Naive thymus-derived CD8-positive, alpha-beta T cell (primary cell): ENCODE results near the gene SPATA21. TPM values are rescaled to one million over a fixed set of nuclear protein-coding genes. Genes with fewer than 3 reads are reported as not detected.
A peak's percentile ranks its signal among the peaks of the same experiment; 100 is the strongest.

ENCODE experiments used
- ATAC-seq, 2 donors: fragments of 150-1000 bp; cut with Tn5 transposase in 1 of 2; sonication (Bioruptor Pico), chemical (Tn5 transposase) in 1 of 2; 1 replicate in 1 of 2; 2 replicates in 1 of 2; pipeline ENCODE4 v1.10.0; 2021; ENCODE audit warnings: mild to moderate bottlenecking in 2 of 2, moderate library complexity in 2 of 2
- POLR2A ChIA-PET: fragments of 350-600 bp; sonication (Branson Sonifier 250); formaldehyde crosslinking; loops from one replicate; lab custom pipeline; 2021; ENCODE audit warnings: antibody characterized with exemption; lab: Charles Lee
- DNase-seq, 10 donors: peaks; one replicate each; pipeline versions ENCODE4 v3.0.0 to v3.0.0-alpha.2; 2020 to 2022
- H3K27ac Mint-ChIP-seq, 10 donors: one replicate each; pipeline ENCODE4 v1.8.0; 2020 to 2022; ENCODE audit warnings: mild to moderate bottlenecking in 10 of 10, mixed read lengths in 10 of 10, moderate library complexity in 4 of 10, inconsistent platforms in 1 of 10
- H3K27me3 Mint-ChIP-seq, 5 donors: one replicate each; pipeline ENCODE4 v1.8.0; 2021 to 2022; ENCODE audit warnings: mixed read lengths in 5 of 5
- H3K36me3 Mint-ChIP-seq, 3 donors: one replicate each; pipeline ENCODE4 v1.8.0; 2020 to 2022; ENCODE audit warnings: mixed read lengths in 3 of 3, mild to moderate bottlenecking in 2 of 3, inconsistent platforms in 1 of 3
- H3K4me1 Mint-ChIP-seq, 4 donors: one replicate each; pipeline ENCODE4 v1.8.0; 2021 to 2022; ENCODE audit warnings: mixed read lengths in 4 of 4
- H3K4me3 Mint-ChIP-seq, 10 donors: one replicate each; pipeline ENCODE4 v1.8.0; 2020 to 2022; ENCODE audit warnings: mild to moderate bottlenecking in 10 of 10, mixed read lengths in 10 of 10, moderate library complexity in 6 of 10, inconsistent platforms in 1 of 10
- H3K9me3 Mint-ChIP-seq, 9 donors: one replicate each; pipeline ENCODE4 v1.8.0; 2020 to 2022; ENCODE audit warnings: mixed read lengths in 9 of 9, mild to moderate bottlenecking in 3 of 9, inconsistent platforms in 1 of 9, moderate library complexity in 1 of 9
- polyA plus RNA-seq, 3 donors: library from polyadenylated mRNA; unstranded; fragments of 300-500 nt; fragmentation: Illumina TruSeq; gene quantifications; one replicate each; pipeline ENCODE4 v1.2.3, GENCODE V29; 2021
- total RNA-seq, 8 experiments: library from RNA in 2 of 8; stranded (reverse) in 2 of 8; gene quantifications; one replicate each; pipeline ENCODE4 v1.2.3 and lab custom pipeline; 2021 to 2026

The SPATA21 gene
- total and polyA plus RNA-seq, 5 experiments from 2014 or later = not detected

DNA sequence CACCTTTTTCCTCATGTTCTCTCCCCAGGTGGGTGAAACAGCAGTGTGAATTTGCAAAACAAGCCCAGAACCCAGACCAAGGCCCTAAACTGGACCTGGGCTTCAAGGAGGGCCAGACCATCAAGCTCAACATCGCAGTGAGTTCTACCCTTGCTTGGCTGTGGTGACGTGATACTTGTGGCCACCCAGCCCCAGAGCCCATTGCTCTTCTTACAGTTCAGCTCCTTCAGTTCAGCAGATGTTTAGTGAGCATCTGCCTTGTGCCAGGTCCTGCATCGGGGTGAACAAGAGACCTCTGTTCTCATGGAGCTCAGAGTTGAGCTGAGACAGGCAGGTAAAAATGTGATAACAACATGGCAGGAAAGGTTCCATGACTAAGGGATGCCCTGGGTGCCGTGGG lies 11.8 kb upstream of the SPATA21 start:
- Mint-ChIP-seq H3K4me1 (peaks cover 17 to 53% (median 36%) of the 10 kb centered on the region in 4 donors), H3K27ac (peak overlapping the region in 7 of 10 donors; percentile 15 to 89 (median 66)), H3K27me3 (no peaks in the 10 kb centered on the region), H3K36me3 (peaks cover 5 to 92% (median 10%) of the 10 kb centered on the region in 3 donors), H3K9me3 (no peaks in the 10 kb centered on the region), H3K4me3 (no peak overlapping the region)
- DNase-seq (no peak), ATAC-seq (no peak)
- POLR2A ChIA-PET = interaction anchor here (0.7 kb wide), 1 partner anchor 8 kb away, joined by 3 read pairs; no protein-coding TSS in a partner anchor

DNA sequence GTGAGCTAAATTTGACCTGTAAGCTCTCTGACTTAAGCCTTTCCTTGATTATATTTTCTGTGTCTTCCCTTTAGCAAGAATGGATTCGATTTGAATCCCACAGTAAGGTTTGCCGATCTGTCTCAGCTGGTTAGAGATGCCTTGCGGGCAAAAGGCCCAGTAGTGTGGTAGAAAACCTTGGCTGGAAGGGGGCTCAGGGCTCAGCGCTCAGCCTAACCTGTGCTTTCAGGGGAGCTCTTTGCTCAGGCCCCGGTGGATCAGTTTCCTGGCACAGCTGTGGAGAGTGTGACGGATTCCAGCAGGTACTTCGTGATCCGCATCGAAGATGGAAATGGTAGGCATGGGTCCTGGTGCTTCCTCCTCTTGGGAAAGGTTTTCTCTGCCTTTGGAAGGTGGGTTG lies 10.4 kb upstream of the SPATA21 start:
- DNase-seq (no peak), ATAC-seq (no peak)
- H3K36me3 Mint-ChIP-seq = peaks cover 5 to 91% (median 10%) of the 10 kb centered on the region in 3 donors
- peak overlapping the region in 1 of 10 donors; percentile 18 for H3K27ac Mint-ChIP-seq
- no peaks in the 10 kb centered on the region for H3K9me3 Mint-ChIP-seq
- no peak overlapping the region for H3K4me3 Mint-ChIP-seq
- POLR2A ChIA-PET = no interaction called here
- no peaks in the 10 kb centered on the region for H3K27me3 Mint-ChIP-seq
- H3K4me1 Mint-ChIP-seq = peaks cover 20 to 60% (median 43%) of the 10 kb centered on the region in 4 donors

DNA sequence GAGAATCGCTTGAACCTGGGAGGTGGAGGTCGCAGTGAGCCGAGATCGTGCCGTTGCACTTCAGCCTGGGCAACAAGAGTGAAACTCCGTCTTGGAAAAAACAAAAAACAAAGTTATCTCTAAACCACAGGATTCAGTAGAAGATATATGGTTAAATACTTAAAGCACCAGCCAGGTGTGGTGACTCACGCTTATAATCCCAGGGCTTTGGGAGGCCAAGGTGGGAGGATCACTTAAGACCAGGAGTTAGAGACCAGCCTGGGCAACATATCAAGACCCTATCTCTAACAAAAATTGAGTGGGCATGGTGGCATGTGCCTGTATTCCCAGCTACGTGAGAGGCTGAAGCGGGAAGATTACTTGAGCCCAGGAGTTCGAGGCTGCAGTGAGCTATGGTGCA lies 8.9 kb upstream of the SPATA21 start:
- POLR2A ChIA-PET = interaction anchor here (0.5 kb wide), 1 partner anchor 12 kb away, joined by 3 read pairs; no protein-coding TSS in a partner anchor
- H3K27me3 Mint-ChIP-seq = no peaks in the 10 kb centered on the region
- DNase-seq (no peak), ATAC-seq (no peak)
- H3K4me1 Mint-ChIP-seq = peaks cover 18 to 65% (median 52%) of the 10 kb centered on the region in 4 donors
- H3K4me3 Mint-ChIP-seq = no peak overlapping the region
- H3K27ac Mint-ChIP-seq = peak overlapping the region in 1 of 10 donors; percentile 9
- H3K9me3 Mint-ChIP-seq = no peaks in the 10 kb centered on the region
- peaks cover 0 to 80% (median 10%) of the 10 kb centered on the region in 3 donors for H3K36me3 Mint-ChIP-seq

DNA sequence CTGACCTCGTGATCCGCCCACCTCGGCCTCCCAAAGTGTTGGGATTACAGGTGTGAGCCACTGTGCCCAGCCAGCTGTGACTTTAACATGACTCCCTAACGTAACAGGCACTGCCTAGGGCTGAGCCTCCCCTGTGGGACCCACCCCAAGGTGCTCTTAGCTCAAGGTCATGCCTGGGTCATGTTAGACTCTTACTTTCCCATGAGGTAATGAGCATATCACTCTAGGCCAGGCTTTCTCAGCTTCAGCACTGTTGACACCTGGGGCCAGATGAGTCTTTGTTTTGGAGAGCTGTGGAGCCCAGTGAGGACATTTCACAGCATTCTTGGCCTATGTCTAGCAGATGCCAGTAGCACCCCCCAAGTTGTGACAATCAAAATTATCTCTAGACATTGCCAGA lies 7.8 kb upstream of the SPATA21 start:
- ATAC-seq = no peak
- H3K4me1 Mint-ChIP-seq = peaks cover 22 to 63% (median 58%) of the 10 kb centered on the region in 4 donors
- DNase-seq = no peak
- H3K36me3 Mint-ChIP-seq = peaks cover 0 to 70% (median 10%) of the 10 kb centered on the region in 3 donors
- POLR2A ChIA-PET = no interaction called here
- H3K9me3 Mint-ChIP-seq = no peaks in the 10 kb centered on the region
- no peaks in the 10 kb centered on the region for H3K27me3 Mint-ChIP-seq
- no peak overlapping the region for H3K4me3 Mint-ChIP-seq
- H3K27ac Mint-ChIP-seq = peak overlapping the region in 1 of 10 donors; percentile 65

DNA sequence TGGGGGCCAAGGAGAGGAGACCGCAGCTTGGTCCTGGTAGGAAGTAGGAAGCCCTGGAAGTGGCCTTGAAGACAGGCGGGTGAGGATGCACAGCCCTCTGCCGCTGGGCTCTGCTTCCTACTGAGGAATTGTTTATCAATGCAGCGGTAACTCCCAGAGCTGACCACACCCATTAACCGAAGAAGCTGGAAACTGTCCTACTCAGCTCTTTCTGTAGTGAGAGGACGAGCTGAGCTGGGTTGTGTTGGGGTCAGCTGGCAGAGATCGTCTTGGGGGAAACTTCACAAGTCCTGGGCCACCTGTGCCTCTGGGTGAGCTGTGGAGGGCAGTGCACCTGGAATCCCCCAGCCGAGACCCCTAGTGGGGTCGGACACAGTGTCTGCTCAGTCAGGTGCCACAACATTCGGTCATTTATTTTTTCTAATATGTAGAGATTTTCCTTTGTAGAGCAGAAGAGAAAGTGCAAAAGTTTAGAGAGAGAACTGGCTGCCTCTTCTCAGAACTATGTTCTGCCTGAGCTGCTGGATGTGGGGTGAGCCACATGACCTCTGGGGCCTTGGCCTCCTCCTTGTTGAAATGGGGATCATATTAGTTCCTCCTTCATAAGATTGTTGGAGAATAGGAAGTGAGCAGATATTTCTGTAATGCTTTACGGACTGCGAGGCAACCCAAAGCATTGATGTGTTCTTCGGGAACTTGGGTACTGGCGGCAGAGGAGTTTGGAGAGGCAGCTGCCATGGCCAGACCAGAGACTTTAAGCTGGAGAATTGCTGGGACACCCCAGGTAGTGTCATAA lies 6.9 kb upstream of the SPATA21 start:
- Mint-ChIP-seq H3K4me3 (peak overlapping the region in 3 of 10 donors; percentile 39 to 56 (median 48)), H3K4me1 (peaks cover 19 to 59% (median 53%) of the 10 kb centered on the region in 4 donors), H3K27me3 (no peaks in the 10 kb centered on the region), H3K36me3 (peaks cover 0 to 62% (median 2%) of the 10 kb centered on the region in 3 donors), H3K9me3 (no peaks in the 10 kb centered on the region), H3K27ac (peak overlapping the region in 7 of 10 donors; percentile 24 to 88 (median 72))
- no peak for ATAC-seq
- DNase-seq = no peak
- POLR2A ChIA-PET = interaction anchor here (0.6 kb wide), 1 partner anchor 447 kb away, joined by 5 read pairs; no protein-coding TSS in a partner anchor

DNA sequence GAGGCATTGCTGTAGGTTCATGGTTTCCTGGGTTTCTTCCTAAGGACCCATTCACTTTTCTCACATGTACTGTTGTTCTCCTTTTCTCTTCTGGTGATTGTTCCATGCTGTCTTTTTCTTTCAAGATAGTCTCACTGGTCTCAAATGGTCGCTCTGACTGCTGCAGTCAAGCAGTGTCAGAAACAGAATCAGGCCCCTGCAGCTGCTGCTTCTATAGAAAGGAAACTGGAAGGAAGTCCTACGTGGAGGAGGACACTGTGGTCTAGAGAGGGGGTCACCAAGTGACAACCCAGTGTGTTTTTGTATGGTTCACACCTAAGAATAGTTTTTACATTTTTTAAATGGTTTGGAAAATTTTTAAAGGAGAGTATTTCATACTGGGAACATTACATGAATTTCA lies 5.7 kb upstream of the SPATA21 start:
- peaks cover 16 to 49% (median 41%) of the 10 kb centered on the region in 4 donors for H3K4me1 Mint-ChIP-seq
- no peaks in the 10 kb centered on the region for H3K27me3 Mint-ChIP-seq
- ATAC-seq = no peak
- no peak for DNase-seq
- H3K9me3 Mint-ChIP-seq = no peaks in the 10 kb centered on the region
- POLR2A ChIA-PET = interaction anchor here (1.1 kb wide), 1 partner anchor 462 kb away, joined by 3 read pairs; no protein-coding TSS in a partner anchor
- H3K4me3 Mint-ChIP-seq = peak overlapping the region; percentile 51 to 98 (median 93)
- H3K27ac Mint-ChIP-seq = peak overlapping the region in 9 of 10 donors; percentile 35 to 90 (median 82)
- H3K36me3 Mint-ChIP-seq = peaks cover 0 to 49% (median 0%) of the 10 kb centered on the region in 3 donors

DNA sequence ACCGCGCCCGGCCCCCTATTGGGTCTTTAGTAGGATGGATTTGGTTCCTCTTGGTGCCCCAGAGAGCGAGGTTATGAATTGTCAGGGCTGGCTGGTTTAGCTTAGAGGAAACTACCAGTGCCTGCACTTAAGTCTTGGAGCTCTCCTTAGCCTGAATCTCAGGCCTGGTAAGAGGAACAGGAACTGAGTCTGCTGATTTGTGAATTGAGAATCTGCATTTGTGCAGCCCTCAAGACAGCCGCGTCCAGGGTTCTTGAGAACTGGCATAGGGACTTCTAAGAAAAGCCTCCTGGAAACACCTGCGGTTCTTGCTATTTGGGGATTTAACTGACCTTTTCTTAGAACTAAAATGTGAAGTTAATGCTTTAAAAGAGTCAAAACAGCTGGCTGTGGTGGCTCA lies 5.0 kb upstream of the SPATA21 start:
- POLR2A ChIA-PET = interaction anchor here (0.6 to 3.0 kb wide), 7 partner anchors 28 to 650 kb away, joined by 3 to 15 read pairs (median 3); no protein-coding TSS in a partner anchor
- DNase-seq (no peak), ATAC-seq (no peak)
- Mint-ChIP-seq H3K27me3 (no peaks in the 10 kb centered on the region), H3K4me3 (peak overlapping the region; percentile 74 to 99 (median 94)), H3K9me3 (no peaks in the 10 kb centered on the region), H3K27ac (peak overlapping the region; percentile 80 to 97 (median 90)), H3K36me3 (peaks cover 0 to 43% (median 0%) of the 10 kb centered on the region in 3 donors), H3K4me1 (peaks cover 15 to 48% (median 34%) of the 10 kb centered on the region in 4 donors)

DNA sequence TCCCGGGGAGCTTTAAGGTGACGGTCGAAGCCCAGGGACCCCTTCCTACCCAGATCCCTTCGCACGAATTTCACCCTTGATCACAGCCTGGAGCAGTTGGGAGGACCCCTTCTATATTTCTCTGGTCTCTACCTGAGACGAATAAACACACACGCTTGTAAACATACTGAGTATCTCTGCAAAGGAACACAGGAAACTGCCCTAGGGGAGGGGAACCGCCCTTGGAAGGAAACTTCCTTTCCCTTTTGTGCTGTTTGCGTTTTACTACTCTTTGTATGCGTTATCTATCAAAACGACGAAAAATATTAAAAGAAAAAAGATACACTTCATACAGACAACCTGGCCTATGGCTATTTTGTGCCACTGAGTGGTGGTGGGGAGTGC lies 4.0 kb upstream of the SPATA21 start:
- Mint-ChIP-seq H3K9me3 (no peaks in the 10 kb centered on the region), H3K36me3 (peaks cover 0 to 35% (median 0%) of the 10 kb centered on the region in 3 donors), H3K4me3 (peak overlapping the region; percentile 92 to 99 (median 95)), H3K4me1 (peaks cover 14 to 47% (median 33%) of the 10 kb centered on the region in 4 donors), H3K27ac (peak overlapping the region; percentile 90 to 98 (median 96)), H3K27me3 (no peaks in the 10 kb centered on the region)
- POLR2A ChIA-PET = interaction anchor here (0.7 to 3.0 kb wide), 16 partner anchors 8 to 473 kb away, joined by 3 to 18 read pairs (median 4); partner anchors contain the start of genes FBXO42, RNU1-1 and SZRD1
- ATAC-seq (peak; percentile 38 to 52), DNase-seq (no peak)

DNA sequence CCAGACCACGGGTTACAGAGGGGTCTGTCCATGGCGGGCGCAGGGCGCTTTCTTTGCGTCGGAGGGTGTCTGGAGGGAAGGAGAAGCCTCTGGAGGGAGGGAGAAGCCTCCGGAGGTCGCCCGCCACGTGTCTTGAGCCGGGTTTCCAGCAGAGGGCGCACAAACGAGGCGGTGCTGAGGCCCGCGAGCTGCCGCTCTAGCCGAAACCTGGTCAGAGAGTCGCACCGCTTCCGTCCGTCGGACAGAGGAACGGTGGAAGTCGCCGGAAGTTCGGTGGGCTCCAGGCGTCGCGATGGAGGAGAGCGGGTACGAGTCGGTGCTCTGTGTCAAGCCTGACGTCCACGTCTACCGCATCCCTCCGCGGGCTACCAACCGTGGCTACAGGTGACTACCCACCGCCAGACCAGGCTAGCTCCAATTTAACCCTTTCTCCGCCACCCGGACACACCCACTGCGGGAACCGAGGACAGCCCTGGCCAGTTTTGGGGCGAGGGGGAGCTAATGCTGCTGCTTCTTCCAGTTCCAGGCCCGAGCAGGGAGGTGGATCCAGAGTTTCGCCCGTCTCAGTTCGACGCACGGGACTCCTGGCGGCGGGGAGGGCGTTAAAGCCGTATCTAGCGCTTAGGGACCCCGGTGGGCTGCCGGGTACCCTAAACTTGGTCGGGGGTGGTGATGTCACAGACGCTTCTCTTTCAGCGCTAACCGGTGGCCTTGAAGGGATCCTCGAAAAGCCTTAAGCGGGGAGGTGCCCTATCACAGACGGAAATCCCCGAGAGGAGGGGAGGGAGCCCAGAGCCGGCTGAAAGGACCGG lies 3.5 kb upstream of the SPATA21 start, which contains the start of gene NECAP2:
NECAP2 (plus strand) TSS at position 255 of the 812 bp plus-strand sequence; CDS start at position 293, 38 bp downstream.
- Mint-ChIP-seq H3K27me3 (no peaks in the 10 kb centered on the region), H3K4me3 (peak within 1 kb of the TSS; percentile 92 to 99 (median 95)), H3K36me3 (peaks cover 0 to 29% (median 0%) of the 10 kb centered on the region in 3 donors), H3K4me1 (peaks cover 14 to 47% (median 31%) of the 10 kb centered on the region in 4 donors), H3K27ac (peak within 1 kb of the TSS; percentile 90 to 98 (median 96)), H3K9me3 (no peaks in the 10 kb centered on the region)
- POLR2A ChIA-PET = interaction anchor here (0.7 to 3.0 kb wide), 16 partner anchors 8 to 474 kb away, joined by 3 to 18 read pairs (median 4); partner anchors contain the start of genes FBXO42, RNU1-1 and SZRD1
- ATAC-seq (peak; percentile 84 to 90), DNase-seq (peak; percentile 82 to 94 (median 91))

DNA sequence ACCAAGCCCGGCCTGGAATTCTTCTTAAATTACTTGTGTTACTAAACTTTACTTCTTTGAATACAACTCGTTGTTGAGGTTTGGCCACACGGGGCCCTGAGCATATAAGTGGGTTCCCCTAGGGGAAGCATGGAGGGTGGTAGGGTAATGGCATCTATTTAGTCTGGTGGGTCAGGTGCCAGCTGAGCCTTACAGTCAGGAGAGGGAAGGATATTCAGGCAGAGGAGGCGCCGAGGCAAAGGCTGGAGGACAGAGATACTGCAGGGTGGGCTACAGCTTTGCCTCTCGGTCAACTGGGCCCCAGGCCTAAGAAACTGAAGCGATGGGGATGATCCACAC lies 2.9 kb upstream of the SPATA21 start:
- Mint-ChIP-seq H3K9me3 (no peaks in the 10 kb centered on the region), H3K4me3 (peak overlapping the region; percentile 92 to 99 (median 95)), H3K4me1 (peaks cover 14 to 44% (median 31%) of the 10 kb centered on the region in 4 donors), H3K27me3 (no peaks in the 10 kb centered on the region), H3K27ac (peak overlapping the region; percentile 90 to 98 (median 96)), H3K36me3 (peaks cover 0 to 24% (median 0%) of the 10 kb centered on the region in 3 donors)
- DNase-seq = no peak
- POLR2A ChIA-PET = interaction anchor here (1.0 to 3.0 kb wide), 13 partner anchors 15 to 474 kb away, joined by 3 to 18 read pairs (median 8); partner anchors contain the start of genes FBXO42, RNU1-1 and SZRD1
- peak; percentile 4 to 16 for ATAC-seq

DNA sequence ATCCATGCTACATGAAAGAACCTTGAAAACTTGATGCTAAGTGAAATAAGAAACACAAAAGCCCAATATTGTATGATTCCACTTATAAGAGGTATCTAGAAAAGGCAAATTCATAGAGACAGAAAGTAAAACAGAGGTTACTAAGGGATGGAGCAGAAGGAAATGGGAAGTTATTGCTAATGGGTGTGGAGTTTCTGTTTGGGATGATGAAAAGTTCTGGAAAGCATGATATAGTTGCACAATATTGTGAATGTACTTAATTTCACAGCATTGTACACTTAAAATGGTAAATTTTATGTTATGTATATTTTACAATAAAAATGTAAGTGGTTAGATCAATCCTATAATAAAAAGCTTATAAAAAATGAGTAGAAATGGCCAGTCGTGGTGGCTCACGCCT lies 1.7 kb upstream of the SPATA21 start:
- POLR2A ChIA-PET = interaction anchor here (0.7 kb wide), 1 partner anchor 54 kb away, joined by 5 read pairs; no protein-coding TSS in a partner anchor
- Mint-ChIP-seq H3K27ac (peak overlapping the region in 3 of 10 donors; percentile 11 to 51 (median 34)), H3K4me1 (peaks cover 10 to 36% (median 26%) of the 10 kb centered on the region in 4 donors), H3K4me3 (peak overlapping the region in 6 of 10 donors; percentile 37 to 65 (median 50)), H3K9me3 (no peaks in the 10 kb centered on the region), H3K27me3 (peaks cover 0 to under 1% (median 0%) of the 10 kb centered on the region in 5 donors), H3K36me3 (peaks cover 0 to 12% (median 0%) of the 10 kb centered on the region in 3 donors)
- ATAC-seq = no peak
- DNase-seq = no peak
